Stimulated activated CD8-positive, alpha-beta memory T cell treated with anti-CD3 and anti-CD28 coated beads, Interleukin-7, amount 100 ng/mL, for 1 hour (primary cell): Measurements from ENCODE around the gene PLD4.
A peak's percentile ranks its signal among the peaks of the same experiment; 100 is the strongest.

ENCODE experiments used
- DNase-seq, 2 donors: peaks; one replicate each; pipeline ENCODE4 v3.0.0-alpha.2; 2020; ENCODE audit warnings: low read depth in 2 of 2

Gene PLD4

DNA sequence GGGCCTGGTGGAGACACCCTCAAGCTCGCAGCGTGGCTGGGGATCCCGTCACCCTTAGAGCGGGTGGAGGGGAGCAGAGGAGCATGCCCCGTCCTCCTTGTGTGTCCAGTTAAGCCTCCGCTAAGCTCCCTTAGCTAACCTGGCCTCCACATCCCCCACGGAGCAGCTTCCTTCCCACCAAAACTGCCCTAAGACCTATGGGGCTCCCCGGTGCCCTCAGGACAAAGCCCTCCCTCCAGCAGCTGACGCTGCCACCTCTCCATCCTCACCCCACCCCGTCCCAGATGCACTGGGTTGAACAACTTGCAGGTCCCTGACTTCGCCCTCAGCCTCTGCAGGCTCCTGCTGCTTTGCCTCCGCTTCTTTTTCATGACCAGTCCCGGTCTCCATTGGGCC lies 49.5 kb downstream of the PLD4 start:
- no peak for DNase-seq

GRCh38 chr14:104974665-104975390 lies 50.1 kb downstream of the PLD4 start:
- no peak for DNase-seq

DNA sequence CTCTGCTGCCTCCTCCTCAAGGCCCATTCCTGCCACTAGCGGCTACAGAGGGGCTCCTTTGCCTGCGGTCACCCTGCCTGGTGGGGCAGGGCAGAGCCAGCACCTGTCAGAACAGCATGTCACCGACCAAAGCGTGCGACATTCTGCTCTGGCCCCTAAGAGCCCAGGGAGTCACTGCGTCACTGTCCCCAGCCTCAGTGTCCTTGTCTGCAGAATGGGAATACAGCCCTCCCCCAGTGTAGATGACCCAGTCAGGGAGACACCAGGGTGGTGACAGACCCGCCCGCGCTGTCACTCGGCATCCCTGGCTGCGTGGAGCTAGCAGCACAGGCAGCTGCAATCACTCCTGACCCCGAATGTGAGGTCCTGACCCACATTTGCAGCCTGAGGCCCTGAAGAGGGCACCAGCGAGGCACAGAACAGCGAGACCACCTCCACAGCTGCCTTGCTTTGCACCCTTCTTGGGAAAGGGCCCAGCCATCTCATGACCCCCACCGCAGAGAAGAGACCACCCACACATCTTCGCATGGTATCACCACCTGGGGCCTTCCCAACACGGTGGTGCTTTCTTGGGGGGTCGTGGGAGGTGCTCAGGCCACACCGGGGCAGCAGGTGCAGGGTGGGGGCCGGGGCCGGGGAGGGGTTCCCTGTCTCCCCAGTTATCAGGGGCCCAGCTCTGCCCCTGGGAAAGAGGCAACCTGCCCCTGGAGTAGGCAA lies 51.0 kb downstream of the PLD4 start:
- no peak for DNase-seq

GRCh38 chr14:104976198-104977007 lies 51.7 kb downstream of the PLD4 start:
- DNase-seq = peak; percentile 80 to 82

DNA sequence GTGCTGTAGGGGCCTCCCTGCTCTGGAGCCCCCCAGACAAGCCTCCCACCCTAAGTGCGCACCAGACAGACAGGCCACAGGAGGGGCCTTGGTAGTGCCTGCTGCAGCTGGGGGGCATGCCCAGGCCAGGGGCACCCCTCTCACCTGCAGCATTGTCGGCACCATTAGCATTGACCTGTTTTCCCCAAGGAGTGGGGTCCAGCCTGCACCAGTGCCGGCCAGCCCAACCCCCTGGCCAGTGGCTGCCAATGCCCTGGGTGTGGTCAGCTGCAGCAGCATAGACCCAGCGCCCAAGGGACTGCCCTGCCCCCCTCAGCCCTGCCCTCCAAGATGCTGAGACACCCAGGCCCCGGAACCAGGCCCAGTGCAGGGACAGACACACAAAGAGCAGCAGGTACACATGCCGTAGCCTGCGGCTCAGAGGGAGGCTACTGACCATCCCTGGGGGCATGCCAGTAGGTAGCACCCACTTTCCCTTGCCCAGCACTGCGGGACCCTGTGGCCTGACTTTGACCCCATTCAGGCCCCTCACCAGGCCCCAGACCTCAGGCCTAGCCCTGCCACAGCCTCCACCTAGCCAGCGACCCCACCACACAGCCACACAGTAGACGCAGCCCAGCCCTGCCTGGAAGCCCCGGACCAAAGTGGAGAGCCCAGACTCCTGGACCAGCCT lies 52.5 kb downstream of the PLD4 start:
- no peak for DNase-seq

DNA sequence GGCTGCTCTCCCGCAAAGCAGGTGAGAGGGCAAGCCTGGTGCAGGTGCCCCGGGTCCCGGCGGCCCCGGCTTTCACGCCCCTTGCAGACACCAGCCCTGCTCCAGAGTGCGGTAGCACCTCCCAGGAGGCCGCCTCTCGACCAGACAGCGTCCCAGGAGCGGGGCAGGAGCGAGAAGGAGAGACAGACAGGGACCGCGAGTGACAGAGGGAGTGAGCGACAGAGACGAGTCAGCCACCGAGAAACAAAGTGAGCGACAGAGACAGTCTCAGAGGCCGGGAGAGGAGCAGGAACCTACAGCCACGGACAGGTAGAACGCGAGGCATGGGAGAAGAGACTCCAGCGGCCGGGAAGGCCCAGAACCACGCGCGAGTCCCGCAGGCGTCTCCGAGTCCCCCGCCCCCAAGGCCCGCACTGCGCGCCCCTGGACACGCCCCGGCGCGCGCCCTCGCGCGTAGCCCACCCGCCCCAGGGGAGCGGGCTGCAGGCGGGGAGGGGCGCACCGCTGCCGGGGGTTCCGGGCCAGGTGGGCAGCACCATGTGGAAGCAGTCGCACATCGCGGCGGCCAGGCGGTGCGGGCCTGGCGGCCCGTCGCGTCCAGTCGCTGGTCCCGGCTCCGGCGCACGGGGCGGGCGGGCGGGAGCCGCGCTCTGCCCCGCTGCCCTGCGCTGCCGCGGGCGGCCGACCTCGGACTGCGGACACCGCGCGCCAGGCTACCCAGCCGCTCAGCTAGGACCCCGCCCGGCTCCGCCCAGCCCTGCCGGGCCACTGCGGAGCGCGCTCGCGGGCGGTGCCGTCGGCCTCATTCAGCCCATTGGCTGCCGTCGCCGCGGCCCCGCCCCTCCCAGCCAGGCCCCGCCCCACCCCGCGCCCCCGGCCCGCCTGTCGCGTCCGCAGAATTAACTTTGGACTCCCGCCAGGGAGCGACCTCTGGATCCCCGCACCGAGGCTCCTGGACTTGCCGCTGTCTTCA lies 53.3 kb downstream of the PLD4 start, which contains the start of gene AHNAK2:
AHNAK2 (minus strand) TSS at position 694 of the 973 bp plus-strand sequence; CDS start at position 557, 137 bp downstream.
- no peak for DNase-seq

GRCh38 chr14:104978746-104979691 lies 54.3 kb downstream of the PLD4 start:
- no peak for DNase-seq

GRCh38 chr14:104979758-104980610 lies 55.3 kb downstream of the PLD4 start:
- DNase-seq = no peak

- DNase-seq = no peak
Measured at GRCh38 chr14:104980611-104981531, 56.2 kb downstream of the PLD4 start.

DNA sequence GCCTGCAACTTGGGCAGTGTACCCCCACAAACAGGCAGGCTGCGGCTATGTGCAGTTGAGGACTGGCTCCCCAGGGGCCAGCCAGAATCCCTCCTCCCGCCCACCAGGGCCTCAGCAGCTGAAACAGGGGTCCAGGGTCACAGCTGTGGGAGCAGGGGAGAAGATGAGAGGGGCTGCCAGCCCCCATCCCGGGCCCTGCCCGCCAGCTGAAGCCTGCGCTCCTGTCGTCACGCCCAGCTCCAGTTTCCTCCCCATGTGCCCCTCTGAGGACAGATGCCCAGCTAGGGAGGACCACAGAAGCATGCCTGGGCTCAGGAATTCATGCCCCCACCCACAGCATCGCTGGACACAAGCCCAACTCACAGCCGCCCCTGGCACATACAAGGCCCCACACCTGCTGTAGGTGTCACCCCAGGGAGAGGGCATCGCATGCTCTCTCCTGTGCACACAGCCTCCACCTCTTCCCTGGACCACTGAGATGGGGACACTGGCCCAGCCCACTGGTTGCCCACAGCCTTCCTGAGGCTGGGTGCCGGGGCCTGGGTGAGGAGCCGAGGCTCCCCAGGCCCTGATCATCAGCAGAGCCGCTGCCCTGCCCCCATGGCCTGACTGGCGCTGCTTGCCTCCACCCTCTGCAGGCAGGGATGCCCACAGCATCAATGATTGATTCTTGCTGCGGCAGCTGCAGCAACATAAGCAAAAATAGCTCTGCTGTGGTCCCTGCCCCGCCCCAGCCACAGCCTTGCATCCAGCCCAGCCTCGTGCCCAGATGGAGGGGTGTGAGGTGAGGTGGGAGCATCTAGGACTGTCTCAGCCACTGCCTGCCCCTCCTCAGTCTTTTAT lies 57.2 kb downstream of the PLD4 start:
- no peak for DNase-seq

DNA sequence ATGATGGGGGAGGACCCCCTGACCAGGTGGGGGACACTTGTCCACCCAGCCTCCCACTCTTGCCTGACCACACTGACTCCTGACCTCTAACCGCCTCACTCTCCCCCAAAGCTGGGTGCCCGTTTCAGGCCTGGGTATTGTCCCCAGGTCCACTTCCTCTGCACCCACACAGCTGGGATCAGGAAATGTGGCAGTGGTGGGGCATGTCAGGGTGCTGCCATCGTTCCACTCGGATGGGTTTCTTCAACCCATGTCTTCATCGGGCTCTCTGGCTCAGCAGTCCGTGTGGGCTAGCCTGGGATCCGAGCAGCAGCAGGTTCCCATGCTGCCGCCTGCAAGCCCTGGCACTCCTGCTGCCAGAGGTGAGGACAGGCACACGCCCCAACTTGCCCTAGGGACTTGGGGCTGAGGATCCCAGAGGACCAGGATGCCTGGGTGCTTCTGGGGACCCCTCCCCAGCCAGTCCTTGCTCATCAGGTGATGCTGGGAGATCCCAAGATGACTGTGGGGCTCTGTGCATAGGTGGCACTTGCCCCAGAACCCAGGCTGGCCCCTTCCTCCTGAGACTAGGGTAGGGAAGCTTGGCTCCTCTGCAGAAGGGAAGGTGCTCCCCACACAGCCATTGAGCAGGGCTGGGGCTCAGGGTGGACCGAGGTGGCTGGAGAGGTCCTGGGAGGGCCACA lies 58.0 kb downstream of the PLD4 start:
- DNase-seq = no peak
